Raji (cell line): ENCODE results near the gene SLBP.

Experiments
- POLR2A ChIP-seq: IDR thresholded peaks from 2 replicates; pipeline ENCODE4 v1.6.1; 2011; ENCODE audit warnings: low read depth, low read length, control low read depth; ENCODE audit not compliant: insufficient read depth

Gene SLBP

GRCh38 chr4:1661695-1662094 is 50.4 kb downstream of the SLBP start:
- no peak for TF ChIP-seq POLR2A

GRCh38 chr4:1660948-1661677 is 51.0 kb downstream of the SLBP start:
- no peak for TF ChIP-seq POLR2A

GRCh38 chr4:1659104-1660043 is 52.7 kb downstream of the SLBP start:
- TF ChIP-seq POLR2A: no peak

GRCh38 chr4:1658581-1658980 is 53.5 kb downstream of the SLBP start:
- no peak for TF ChIP-seq POLR2A

GRCh38 chr4:1658146-1658545 is 54.0 kb downstream of the SLBP start:
- no peak for TF ChIP-seq POLR2A

- TF ChIP-seq POLR2A: no peak
These were observed 55.1 kb downstream of the SLBP start for GRCh38 chr4:1656986-1657385.

GRCh38 chr4:1656132-1656531 is 56.0 kb downstream of the SLBP start:
- no peak for TF ChIP-seq POLR2A

- TF ChIP-seq POLR2A: no peak
These were observed 56.4 kb downstream of the SLBP start for GRCh38 chr4:1655676-1656075.

GRCh38 chr4:1655081-1655480 is 57.0 kb downstream of the SLBP start:
- TF ChIP-seq POLR2A: no peak

- TF ChIP-seq POLR2A: no peak
These were observed 57.7 kb downstream of the SLBP start for GRCh38 chr4:1654216-1654955.

GRCh38 chr4:1653776-1654175 is 58.3 kb downstream of the SLBP start:
- TF ChIP-seq POLR2A: no peak

- TF ChIP-seq POLR2A: no peak
These were observed 60.0 kb downstream of the SLBP start for GRCh38 chr4:1652088-1652487.

- TF ChIP-seq POLR2A: no peak
These were observed 60.5 kb downstream of the SLBP start for GRCh38 chr4:1651609-1652008.

- no peak for TF ChIP-seq POLR2A
These were observed 63.2 kb downstream of the SLBP start for GRCh38 chr4:1648962-1649361.

GRCh38 chr4:1647432-1647831 is 64.7 kb downstream of the SLBP start:
- no peak for TF ChIP-seq POLR2A
